ENCODE data around the gene PCDHA3.
"Not testable (repeated sequence)": the region's sequence is repeated elsewhere in the genome, so short reads cannot be mapped to it uniquely, and the experiment has no call there.

PCDHA3 gene

GRCh38 chr5:140821375-140822280, 20.8 kb downstream of the PCDHA3 start, which contains the start of gene PCDHA5:
Gene PCDHA5, plus strand, starts transcription at chr5:140821613.
- no peak for DNase-seq (ENCODE audit: low read depth in 2 of 2)

DNA sequence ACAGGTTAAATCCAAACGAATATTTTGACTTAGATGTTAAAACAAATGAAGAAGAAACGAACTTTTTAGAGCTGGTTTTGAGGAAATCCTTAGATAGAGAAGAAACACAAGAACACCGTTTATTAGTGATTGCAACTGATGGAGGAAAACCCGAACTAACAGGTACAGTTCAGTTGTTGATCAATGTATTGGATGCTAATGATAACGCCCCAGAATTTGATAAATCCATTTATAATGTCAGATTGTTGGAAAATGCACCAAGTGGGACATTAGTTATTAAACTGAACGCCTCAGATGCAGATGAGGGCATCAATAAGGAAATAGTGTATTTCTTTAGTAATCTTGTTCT, 21.4 kb downstream of the PCDHA3 start:
- DNase-seq (ENCODE audit: low read depth in 2 of 2), result no peak

- not testable (repeated sequence) for DNase-seq (ENCODE audit: low read depth in 2 of 2)
These were observed 22.1 kb downstream of the PCDHA3 start for GRCh38 chr5:140822969-140823368.

DNA sequence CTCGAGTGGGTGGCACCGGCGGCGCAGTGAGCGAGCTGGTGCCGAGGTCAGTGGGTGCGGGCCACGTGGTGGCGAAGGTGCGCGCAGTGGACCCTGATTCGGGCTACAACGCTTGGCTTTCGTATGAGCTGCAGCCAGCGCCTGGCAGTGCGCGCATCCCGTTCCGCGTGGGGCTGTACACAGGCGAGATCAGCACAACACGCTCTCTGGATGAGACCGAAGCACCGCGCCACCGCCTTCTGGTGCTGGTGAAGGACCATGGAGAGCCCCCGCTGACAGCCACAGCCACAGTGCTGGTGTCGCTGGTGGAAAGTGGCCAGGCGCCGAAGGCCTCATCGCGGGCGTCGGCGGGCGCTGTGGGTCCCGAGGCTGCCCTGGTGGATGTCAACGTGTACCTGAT, 22.6 kb downstream of the PCDHA3 start:
- DNase-seq (ENCODE audit: low read depth in 2 of 2), result no peak

DNA sequence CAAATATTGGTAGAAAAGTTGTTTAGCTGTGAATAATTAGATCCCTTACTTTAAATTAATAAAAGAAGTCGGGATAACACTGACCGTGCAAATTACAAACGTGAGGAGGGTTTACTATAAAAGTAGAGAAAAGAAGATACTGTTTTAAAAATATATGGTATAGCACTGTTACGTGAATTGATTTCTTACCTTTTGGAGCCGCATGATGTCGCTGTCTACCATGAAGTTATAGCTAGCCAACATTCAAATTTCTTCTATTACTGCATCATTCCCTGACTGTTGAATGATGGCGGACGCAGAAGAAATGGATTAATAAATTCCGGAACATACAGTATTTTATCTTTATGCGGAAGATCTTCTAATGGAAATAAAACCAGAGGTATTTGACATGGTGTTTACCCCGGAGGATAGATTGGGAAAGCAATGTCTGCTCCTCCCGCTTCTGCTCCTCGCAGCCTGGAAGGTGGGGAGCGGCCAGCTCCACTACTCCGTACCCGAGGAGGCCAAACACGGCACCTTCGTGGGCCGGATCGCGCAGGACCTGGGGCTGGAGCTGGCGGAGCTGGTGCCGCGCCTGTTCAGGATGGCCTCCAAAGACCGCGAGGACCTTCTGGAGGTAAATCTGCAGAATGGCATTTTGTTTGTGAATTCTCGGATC, 27.0 kb downstream of the PCDHA3 start, which contains the start of gene PCDHA6:
Gene PCDHA6 (plus strand): TSS at position 257 of the 658 bp plus-strand sequence. CDS start 132 bp downstream, at position 389.
- no peak for DNase-seq (ENCODE audit: low read depth in 2 of 2)

- no peak for DNase-seq (ENCODE audit: low read depth in 2 of 2)
These were observed 27.5 kb downstream of the PCDHA3 start for GRCh38 chr5:140828362-140828737.

DNA sequence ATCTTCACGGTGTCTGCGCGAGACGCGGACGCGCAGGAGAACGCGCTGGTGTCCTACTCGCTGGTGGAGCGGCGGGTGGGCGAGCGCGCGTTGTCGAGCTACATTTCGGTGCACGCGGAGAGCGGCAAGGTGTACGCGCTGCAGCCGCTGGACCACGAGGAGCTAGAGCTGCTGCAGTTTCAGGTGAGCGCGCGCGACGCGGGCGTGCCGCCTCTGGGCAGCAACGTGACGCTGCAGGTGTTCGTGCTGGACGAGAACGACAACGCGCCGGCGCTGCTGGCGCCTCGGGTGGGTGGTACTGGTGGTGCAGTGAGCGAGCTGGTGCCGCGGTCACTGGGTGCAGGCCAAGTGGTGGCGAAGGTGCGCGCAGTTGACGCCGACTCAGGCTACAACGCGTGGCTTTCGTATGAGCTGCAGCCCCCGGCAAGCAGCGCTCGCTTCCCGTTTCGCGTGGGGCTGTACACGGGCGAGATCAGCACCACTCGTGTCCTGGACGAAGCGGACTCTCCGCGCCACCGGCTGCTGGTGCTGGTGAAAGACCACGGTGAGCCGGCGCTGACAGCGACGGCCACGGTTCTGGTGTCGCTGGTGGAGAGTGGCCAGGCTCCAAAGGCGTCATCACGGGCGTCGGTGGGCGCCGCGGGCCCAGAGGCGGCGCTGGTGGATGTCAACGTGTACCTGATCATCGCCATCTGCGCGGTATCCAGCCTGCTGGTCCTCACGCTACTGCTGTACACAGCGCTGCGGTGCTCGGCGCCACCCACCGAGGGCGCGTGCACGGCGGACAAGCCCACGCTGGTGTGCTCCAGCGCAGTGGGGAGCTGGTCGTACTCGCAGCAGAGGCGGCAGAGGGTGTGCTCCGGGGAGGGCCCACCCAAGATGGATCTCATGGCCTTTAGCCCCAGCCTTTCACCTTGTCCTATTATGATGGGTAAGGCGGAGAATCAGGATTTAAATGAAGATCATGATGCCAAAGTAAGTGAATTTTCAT, 28.9 kb downstream of the PCDHA3 start:
- not testable (repeated sequence) for DNase-seq (ENCODE audit: low read depth in 2 of 2)

- DNase-seq (ENCODE audit: low read depth in 2 of 2), result no peak
These were observed 33.1 kb downstream of the PCDHA3 start, which contains the start of gene PCDHA7 for GRCh38 chr5:140833993-140834392. Gene PCDHA7, plus strand, starts transcription at chr5:140834269. Its CDS starts 115 bp downstream, at chr5:140834384.

- DNase-seq (ENCODE audit: low read depth in 2 of 2), result not testable (repeated sequence)
These were observed 33.7 kb downstream of the PCDHA3 start for GRCh38 chr5:140834439-140835008.

DNA sequence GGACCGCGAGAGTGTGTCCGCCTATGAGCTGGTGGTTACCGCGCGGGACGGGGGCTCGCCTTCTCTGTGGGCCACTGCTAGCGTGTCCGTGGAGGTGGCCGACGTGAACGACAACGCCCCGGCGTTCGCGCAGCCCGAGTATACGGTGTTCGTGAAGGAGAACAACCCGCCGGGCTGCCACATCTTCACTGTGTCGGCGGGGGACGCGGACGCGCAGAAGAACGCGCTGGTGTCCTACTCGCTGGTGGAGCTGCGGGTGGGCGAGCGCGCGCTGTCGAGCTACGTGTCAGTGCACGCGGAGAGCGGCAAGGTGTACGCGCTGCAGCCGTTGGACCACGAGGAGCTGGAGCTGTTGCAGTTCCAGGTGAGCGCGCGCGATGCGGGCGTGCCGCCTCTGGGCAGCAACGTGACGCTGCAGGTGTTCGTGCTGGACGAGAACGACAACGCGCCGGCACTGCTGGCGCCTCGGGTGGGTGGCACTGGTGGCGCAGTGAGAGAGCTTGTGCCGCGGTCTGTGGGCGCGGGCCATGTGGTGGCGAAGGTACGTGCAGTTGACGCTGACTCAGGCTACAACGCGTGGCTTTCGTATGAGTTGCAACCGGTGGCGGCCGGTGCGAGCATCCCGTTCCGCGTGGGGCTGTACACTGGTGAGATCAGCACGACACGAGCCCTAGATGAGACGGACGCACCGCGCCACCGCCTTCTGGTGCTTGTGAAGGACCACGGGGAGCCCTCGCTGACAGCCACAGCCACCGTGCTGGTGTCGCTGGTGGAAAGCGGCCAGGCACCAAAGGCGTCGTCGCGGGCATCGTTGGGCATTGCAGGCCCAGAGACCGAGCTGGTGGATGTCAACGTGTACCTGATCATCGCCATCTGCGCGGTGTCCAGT, 35.0 kb downstream of the PCDHA3 start:
- DNase-seq (ENCODE audit: low read depth in 2 of 2), result no peak

- DNase-seq (ENCODE audit: low read depth in 2 of 2), result no peak
These were observed 40.4 kb downstream of the PCDHA3 start, which contains the start of gene PCDHA8 for GRCh38 chr5:140840978-140841962. Gene PCDHA8, plus strand, starts transcription at chr5:140841187. Its CDS starts 135 bp downstream, at chr5:140841322.

DNA sequence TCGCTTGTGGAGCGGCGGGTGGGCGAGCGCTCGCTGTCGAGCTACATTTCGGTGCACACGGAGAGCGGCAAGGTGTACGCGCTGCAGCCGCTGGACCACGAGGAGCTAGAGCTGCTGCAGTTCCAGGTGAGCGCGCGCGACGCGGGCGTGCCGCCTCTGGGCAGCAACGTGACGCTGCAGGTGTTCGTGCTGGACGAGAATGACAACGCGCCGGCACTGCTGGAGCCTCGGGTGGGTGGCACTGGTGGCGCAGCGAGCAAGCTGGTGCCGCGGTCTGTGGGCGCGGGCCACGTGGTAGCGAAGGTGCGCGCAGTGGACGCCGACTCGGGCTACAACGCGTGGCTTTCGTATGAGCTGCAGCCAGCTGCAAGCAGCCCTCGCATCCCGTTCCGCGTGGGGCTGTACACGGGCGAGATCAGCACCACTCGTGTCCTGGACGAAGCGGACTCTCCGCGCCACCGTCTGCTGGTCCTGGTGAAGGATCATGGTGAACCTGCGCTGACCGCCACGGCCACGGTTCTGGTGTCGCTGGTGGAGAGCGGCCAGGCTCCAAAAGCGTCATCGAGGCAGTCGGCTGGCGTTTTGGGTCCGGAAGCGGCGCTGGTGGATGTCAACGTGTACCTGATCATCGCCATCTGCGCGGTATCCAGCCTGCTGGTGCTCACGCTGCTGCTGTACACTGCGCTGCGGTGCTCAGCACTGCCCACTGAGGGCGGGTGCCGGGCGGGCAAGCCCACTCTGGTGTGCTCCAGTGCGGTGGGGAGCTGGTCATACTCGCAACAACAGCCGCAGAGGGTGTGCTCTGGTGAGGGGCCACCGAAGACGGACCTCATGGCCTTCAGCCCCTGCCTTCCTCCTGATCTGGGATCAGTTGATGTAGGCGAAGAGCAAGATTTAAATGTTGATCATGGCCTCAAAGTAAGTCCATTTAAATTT, 42.2 kb downstream of the PCDHA3 start:
- no peak for DNase-seq (ENCODE audit: low read depth in 2 of 2)

GRCh38 chr5:140848139-140849102, 47.6 kb downstream of the PCDHA3 start, which contains the start of gene PCDHA9:
Gene PCDHA9, plus strand, starts transcription at chr5:140848382. Its CDS starts 114 bp downstream, at chr5:140848496.
- not testable (repeated sequence) for DNase-seq (ENCODE audit: low read depth in 2 of 2)

- not testable (repeated sequence) for DNase-seq (ENCODE audit: low read depth in 2 of 2)
These were observed 49.2 kb downstream of the PCDHA3 start for GRCh38 chr5:140849831-140850634.

Measured in stimulated activated CD8-positive, alpha-beta memory T cell treated with anti-CD3 and anti-CD28 coated beads, Interleukin-7, amount 100 ng/mL, for 1 hour (primary cell).